GM23338 (cell line): Measurements from ENCODE around the gene PCOLCE2. TPM values are rescaled to one million over a fixed set of nuclear protein-coding genes. Genes with fewer than 3 reads are reported as not detected.

Experiments used
- ATAC-seq: fragments of 200-7000 bp; cut with Tn5 transposase; 3 replicates; pipeline ENCODE4 v1.9.1; 2020
- DNase-seq: peaks from one replicate; pipeline ENCODE4 v3.0.0-alpha.2; 2015; ENCODE audit warnings: low spot score
- H2AFZ ChIP-seq: fragments of 200-600 bp; sonication (generic); 2 replicates; pipeline ENCODE4 v1.8.0; 2016; ENCODE audit warnings: antibody characterized with exemption, mild to moderate bottlenecking, moderate library complexity
- H3F3A ChIP-seq: fragments of 200-600 bp; sonication (generic); replicated peaks from 2 replicates; pipeline ENCODE4 v1.8.0; 2017; ENCODE audit warnings: antibody characterized with exemption, mixed run types, low read depth
- H3K27ac ChIP-seq: fragments of 200-600 bp; sonication (generic); 2 replicates; pipeline ENCODE4 v1.6.1; 2016; ENCODE audit warnings: low read depth
- H3K27me3 ChIP-seq: fragments of 200-600 bp; sonication (generic); 2 replicates; pipeline ENCODE4 v1.8.0; 2016; ENCODE audit warnings: mild to moderate bottlenecking, mixed run types, moderate library complexity; ENCODE audit not compliant: insufficient read depth
- H3K36me3 ChIP-seq: fragments of 200-600 bp; sonication (generic); 2 replicates; pipeline ENCODE4 v1.8.0; 2016; ENCODE audit warnings: mild to moderate bottlenecking; ENCODE audit not compliant: insufficient read depth
- H3K4me1 ChIP-seq: fragments of 200-600 bp; sonication (generic); 2 replicates; pipeline ENCODE4 v1.8.0; 2016; ENCODE audit warnings: mild to moderate bottlenecking, moderate library complexity; ENCODE audit not compliant: insufficient read depth
- H3K4me2 ChIP-seq: fragments of 200-600 bp; sonication (generic); 2 replicates; pipeline ENCODE4 v1.7.1; 2017; ENCODE audit warnings: mixed run types
- H3K4me3 ChIP-seq: fragments of 200-600 bp; sonication (generic); 2 replicates; pipeline ENCODE4 v1.6.1; 2016; ENCODE audit warnings: mixed run types
- H3K79me2 ChIP-seq: fragments of 200-600 bp; sonication (generic); replicated peaks from 2 replicates; pipeline ENCODE4 v1.8.0; 2017; ENCODE audit warnings: mild to moderate bottlenecking; ENCODE audit not compliant: insufficient read depth
- H3K9me2 ChIP-seq: fragments of 200-600 bp; sonication (generic); 2 replicates; pipeline ENCODE4 v1.8.0; 2017; ENCODE audit not compliant: insufficient read depth
- H4K20me1 ChIP-seq: fragments of 200-600 bp; sonication (generic); replicated peaks from 2 replicates; pipeline ENCODE4 v1.8.0; 2017; ENCODE audit warnings: mild to moderate bottlenecking; ENCODE audit not compliant: insufficient read depth
- H3K27ac Mint-ChIP-seq: 2 replicates; pipeline ENCODE4 v1.8.0; 2020; ENCODE audit warnings: inconsistent platforms, mild to moderate bottlenecking, moderate library complexity, mixed read lengths
- H3K27me3 Mint-ChIP-seq: 3 replicates; pipeline ENCODE4 v1.8.0; 2022; ENCODE audit warnings: low read depth, mild to moderate bottlenecking, moderate library complexity, mixed read lengths, inconsistent platforms; ENCODE audit not compliant: insufficient read depth, poor library complexity
- H3K36me3 Mint-ChIP-seq: 3 replicates; pipeline ENCODE4 v1.8.0; 2021; ENCODE audit warnings: low read depth, mild to moderate bottlenecking, inconsistent platforms, moderate library complexity, mixed read lengths
- H3K4me1 Mint-ChIP-seq: 3 replicates; pipeline ENCODE4 v1.8.0; 2020; ENCODE audit warnings: mild to moderate bottlenecking, inconsistent platforms, mixed read lengths
- H3K4me3 Mint-ChIP-seq: 3 replicates; pipeline ENCODE4 v1.8.0; 2021; ENCODE audit warnings: moderate library complexity, mild to moderate bottlenecking, inconsistent platforms, mixed read lengths
- H3K9me3 Mint-ChIP-seq: 3 replicates; pipeline ENCODE4 v1.8.0; 2020; ENCODE audit warnings: moderate library complexity, mild to moderate bottlenecking, inconsistent platforms, mixed read lengths
- CREB1 ChIP-seq: fragments of 250-450 bp; sonication (Bioruptor Pico); IDR thresholded peaks from 2 replicates; pipeline ENCODE4 v1.5.0; 2020; ENCODE audit warnings: low read depth, mild to moderate bottlenecking, moderate library complexity
- EZH2phosphoT487 ChIP-seq: fragments of 200-600 bp; sonication (generic); IDR thresholded peaks from one replicate; pipeline ENCODE4 v1.8.1; 2018; ENCODE audit warnings: antibody characterized with exemption; ENCODE audit not compliant: unreplicated experiment
- JUNB ChIP-seq: IDR thresholded peaks from one replicate; pipeline ENCODE4 v1.6.1; 2016; ENCODE audit warnings: antibody characterized with exemption; ENCODE audit not compliant: unreplicated experiment
- NANOG ChIP-seq: IDR thresholded peaks from 2 replicates; pipeline ENCODE4 v1.6.1; 2016; ENCODE audit warnings: antibody characterized with exemption, borderline replicate concordance
- STAT1 ChIP-seq: IDR thresholded peaks from one replicate; pipeline ENCODE4 v1.6.1; 2016; ENCODE audit warnings: antibody characterized with exemption; ENCODE audit not compliant: unreplicated experiment
- ZNF331 ChIP-seq: fragments of 250-450 bp; sonication (Bioruptor Pico); IDR thresholded peaks from 2 replicates; pipeline ENCODE4 v1.5.0; 2020; ENCODE audit warnings: low read depth, mild to moderate bottlenecking, moderate library complexity
- polyA plus RNA-seq: library from polyadenylated mRNA; unstranded; fragments of >200 nt; fragmentation: Nextera tagmentation; extraction: Ambion mirVana; gene quantifications from 2 replicates; pipeline ENCODE4 v1.2.1, GENCODE V29; 2016
- total RNA-seq: library from RNA; depleted of rRNA; stranded (reverse); fragments of >200 nt; shearing (Covaris generic); gene quantifications from 2 replicates; pipeline ENCODE4 v1.2.3, GENCODE V29; 2014
- TF ChIP-seq, protein P1 (sequence below): IDR thresholded peaks from one replicate; pipeline ENCODE4 v1.6.1; 2018; ENCODE audit warnings: antibody characterized with exemption; ENCODE audit not compliant: unreplicated experiment
- TF ChIP-seq, protein P2 (sequence below): IDR thresholded peaks from 2 replicates; pipeline ENCODE4 v1.6.1; 2016; ENCODE audit warnings: antibody characterized with exemption

PCOLCE2 gene
- total and polyA plus RNA-seq, 2 experiments from 2014 or later, result 17.7 to 22.6 TPM

DNA sequence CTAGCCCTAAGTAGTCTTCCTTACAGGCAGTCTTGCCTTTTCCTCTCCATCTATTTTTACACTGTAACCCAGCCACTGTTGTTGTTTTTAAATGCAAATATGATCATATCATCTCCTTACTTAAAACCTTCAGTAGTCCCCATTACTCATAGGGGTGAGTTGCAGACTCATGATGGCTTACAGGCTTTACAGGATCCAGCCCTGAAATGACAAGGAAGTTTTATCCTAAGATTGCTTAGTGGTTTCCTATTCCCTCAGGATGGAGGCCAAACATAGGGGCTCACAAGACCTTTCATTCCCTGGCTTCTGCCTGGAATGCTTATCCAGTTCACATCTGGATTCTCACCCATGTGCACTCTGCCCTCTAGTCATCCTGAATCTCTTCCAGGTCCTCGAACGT is 27.7 kb upstream of the PCOLCE2 start:
- Mint-ChIP-seq H3K4me1 (0 out of 3 replicates have a peak, but pooled peaks cover 2% of the 10 kb centered on the region), H3K4me3 (no peak overlapping the region), H3K9me3 (no peaks in the 10 kb centered on the region), H3K27me3 (no peaks in the 10 kb centered on the region), H3K27ac (no peak overlapping the region), H3K36me3 (no peaks in the 10 kb centered on the region)
- ATAC-seq (no peak), DNase-seq (no peak)
- H3K9me2 ChIP-seq, result 0 out of 2 replicates have a peak, but pooled peaks cover 4% of the 10 kb centered on the region
- no peaks in the 10 kb centered on the region for H3K4me1 ChIP-seq
- no peak overlapping the region for H3K4me3 ChIP-seq
- no peaks in the 10 kb centered on the region for H3K36me3 ChIP-seq
- no peak overlapping the region for H3K4me2 ChIP-seq
- H3K27ac ChIP-seq, result no peak overlapping the region
- no peaks in the 10 kb centered on the region for H3F3A ChIP-seq
- no peaks in the 10 kb centered on the region for H3K27me3 ChIP-seq
- no peak overlapping the region for H2AFZ ChIP-seq
- TF ChIP-seq STAT1 (no peak), JUNB (no peak), EZH2phosphoT487 (no peak), CREB1 (no peak), ZNF331 (CRISPR knock-in tag) (no peak)
- TF ChIP-seq, protein P1, sequence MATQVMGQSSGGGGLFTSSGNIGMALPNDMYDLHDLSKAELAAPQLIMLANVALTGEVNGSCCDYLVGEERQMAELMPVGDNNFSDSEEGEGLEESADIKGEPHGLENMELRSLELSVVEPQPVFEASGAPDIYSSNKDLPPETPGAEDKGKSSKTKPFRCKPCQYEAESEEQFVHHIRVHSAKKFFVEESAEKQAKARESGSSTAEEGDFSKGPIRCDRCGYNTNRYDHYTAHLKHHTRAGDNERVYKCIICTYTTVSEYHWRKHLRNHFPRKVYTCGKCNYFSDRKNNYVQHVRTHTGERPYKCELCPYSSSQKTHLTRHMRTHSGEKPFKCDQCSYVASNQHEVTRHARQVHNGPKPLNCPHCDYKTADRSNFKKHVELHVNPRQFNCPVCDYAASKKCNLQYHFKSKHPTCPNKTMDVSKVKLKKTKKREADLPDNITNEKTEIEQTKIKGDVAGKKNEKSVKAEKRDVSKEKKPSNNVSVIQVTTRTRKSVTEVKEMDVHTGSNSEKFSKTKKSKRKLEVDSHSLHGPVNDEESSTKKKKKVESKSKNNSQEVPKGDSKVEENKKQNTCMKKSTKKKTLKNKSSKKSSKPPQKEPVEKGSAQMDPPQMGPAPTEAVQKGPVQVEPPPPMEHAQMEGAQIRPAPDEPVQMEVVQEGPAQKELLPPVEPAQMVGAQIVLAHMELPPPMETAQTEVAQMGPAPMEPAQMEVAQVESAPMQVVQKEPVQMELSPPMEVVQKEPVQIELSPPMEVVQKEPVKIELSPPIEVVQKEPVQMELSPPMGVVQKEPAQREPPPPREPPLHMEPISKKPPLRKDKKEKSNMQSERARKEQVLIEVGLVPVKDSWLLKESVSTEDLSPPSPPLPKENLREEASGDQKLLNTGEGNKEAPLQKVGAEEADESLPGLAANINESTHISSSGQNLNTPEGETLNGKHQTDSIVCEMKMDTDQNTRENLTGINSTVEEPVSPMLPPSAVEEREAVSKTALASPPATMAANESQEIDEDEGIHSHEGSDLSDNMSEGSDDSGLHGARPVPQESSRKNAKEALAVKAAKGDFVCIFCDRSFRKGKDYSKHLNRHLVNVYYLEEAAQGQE, result no peak
- no peaks in the 10 kb centered on the region for H4K20me1 ChIP-seq
- H3K79me2 ChIP-seq, result no peaks in the 10 kb centered on the region

DNA sequence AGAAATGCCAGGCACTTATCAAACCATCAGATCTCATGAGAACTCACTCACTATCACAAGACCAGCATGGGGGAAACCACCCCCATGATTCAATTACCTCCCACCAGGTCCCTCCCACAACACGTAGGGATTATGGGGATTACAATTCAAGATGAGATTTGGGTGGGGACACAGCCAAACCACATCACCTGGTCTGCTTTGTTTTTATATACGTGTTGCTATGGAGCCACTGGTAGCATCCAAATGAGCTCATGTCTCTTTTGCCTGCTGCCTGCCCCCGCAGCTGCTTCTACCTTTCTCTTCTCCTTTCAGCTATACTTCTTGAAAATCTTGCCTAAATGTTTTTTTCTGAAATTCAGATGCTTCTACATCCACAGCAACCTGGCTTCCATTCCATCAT is 26.8 kb upstream of the PCOLCE2 start:
- no peak overlapping the region for H3K27ac ChIP-seq
- H3K4me3 Mint-ChIP-seq, result no peak overlapping the region

More for the DNA sequence above, 26.8 kb upstream of the PCOLCE2 start:
- Mint-ChIP-seq H3K27me3 (peaks cover under 1% of the 10 kb centered on the region), H3K27ac (no peak overlapping the region), H3K36me3 (no peaks in the 10 kb centered on the region), H3K9me3 (no peaks in the 10 kb centered on the region), H3K4me1 (peaks cover 4% of the 10 kb centered on the region; the same call in 1 of the 3 replicates)
- Histone ChIP-seq H3K79me2 (no peaks in the 10 kb centered on the region), H3F3A (no peaks in the 10 kb centered on the region), H3K4me3 (no peak overlapping the region), H2AFZ (no peak overlapping the region), H3K9me2 (0 out of 2 replicates have a peak, but pooled peaks cover 4% of the 10 kb centered on the region), H3K4me2 (no peak overlapping the region), H4K20me1 (no peaks in the 10 kb centered on the region), H3K36me3 (no peaks in the 10 kb centered on the region), H3K4me1 (no peaks in the 10 kb centered on the region), H3K27me3 (no peaks in the 10 kb centered on the region)
- DNase-seq (no peak), ATAC-seq (no peak)
- no peak for TF ChIP-seq NANOG
- TF ChIP-seq CREB1, result no peak
- TF ChIP-seq, protein P2, sequence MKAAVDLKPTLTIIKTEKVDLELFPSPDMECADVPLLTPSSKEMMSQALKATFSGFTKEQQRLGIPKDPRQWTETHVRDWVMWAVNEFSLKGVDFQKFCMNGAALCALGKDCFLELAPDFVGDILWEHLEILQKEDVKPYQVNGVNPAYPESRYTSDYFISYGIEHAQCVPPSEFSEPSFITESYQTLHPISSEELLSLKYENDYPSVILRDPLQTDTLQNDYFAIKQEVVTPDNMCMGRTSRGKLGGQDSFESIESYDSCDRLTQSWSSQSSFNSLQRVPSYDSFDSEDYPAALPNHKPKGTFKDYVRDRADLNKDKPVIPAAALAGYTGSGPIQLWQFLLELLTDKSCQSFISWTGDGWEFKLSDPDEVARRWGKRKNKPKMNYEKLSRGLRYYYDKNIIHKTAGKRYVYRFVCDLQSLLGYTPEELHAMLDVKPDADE, result no peak
